GM18951 (cell line): ENCODE results near the gene MPG.

Source experiments
- POLR2A ChIP-seq: IDR thresholded peaks from 4 replicates; pipeline ENCODE4 v1.6.1; 2011; ENCODE audit warnings: mild to moderate bottlenecking; ENCODE audit not compliant: insufficient read length, insufficient read depth; ENCODE audit errors: extremely low read depth
- in situ Hi-C: fragments of 300-500 bp; cut with MboI; formaldehyde crosslinking; loops from one replicate; pipeline ENCODE4 v1.12.0; 2022; ENCODE audit warnings: low sequenced_read_pairs, mixed read lengths, inconsistent platforms; ENCODE audit not compliant: unreplicated experiment

MPG gene

DNA sequence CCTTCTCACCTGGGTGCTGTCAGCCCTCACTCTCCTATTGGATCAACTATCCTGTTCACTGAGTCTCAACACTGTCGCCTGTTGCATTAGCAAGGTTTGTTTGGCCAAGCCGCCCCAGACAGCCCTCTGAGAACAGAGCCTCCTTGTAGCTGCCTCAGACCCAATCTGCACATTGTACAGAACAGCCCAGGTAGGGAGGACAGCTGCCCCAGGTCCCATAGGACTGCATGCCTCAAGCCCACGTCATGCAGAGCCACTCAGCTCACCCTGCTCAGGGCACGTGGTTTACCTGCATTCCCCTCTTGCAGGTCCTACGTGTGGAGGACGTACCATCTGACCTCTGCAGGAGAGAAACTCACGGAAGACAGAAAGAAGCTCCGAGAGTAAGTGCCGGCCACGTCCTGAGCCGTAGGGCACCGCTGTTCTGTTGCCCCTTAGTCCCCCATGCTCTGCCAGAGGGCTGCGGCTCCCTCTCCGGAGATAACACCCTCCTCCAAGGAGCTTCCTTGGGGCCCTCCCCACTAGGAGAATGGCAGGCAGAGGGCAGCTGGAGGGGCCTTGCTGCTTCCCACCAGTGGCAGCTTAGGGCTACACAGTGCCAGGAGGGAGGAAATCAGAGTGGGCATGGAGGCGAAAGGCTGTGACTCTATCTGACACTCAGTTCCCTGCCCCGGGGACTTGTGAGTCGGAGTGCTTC, 21.6 kb upstream of the MPG start:
- no peak for TF ChIP-seq POLR2A
- in situ Hi-C loops: no loop called here

DNA sequence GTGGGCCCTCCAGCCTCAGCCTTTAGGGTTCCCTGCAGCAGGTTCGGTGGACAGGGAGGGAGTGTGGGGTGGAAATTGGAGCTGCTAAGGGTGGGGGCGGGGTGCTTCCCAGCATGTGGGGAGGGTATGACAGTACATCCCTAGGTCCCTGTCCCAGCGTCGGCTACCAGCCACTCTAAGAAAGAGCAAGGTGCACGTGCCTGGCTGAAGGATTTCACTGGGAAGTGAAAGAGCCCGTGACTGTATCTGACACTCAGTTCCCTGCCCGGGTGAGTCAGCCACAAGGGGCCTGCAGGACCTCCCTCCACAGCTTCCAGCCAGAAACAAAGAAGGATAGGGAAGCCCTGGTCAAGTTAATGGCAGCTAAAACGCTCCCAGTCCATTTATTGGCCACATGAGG, 20.3 kb upstream of the MPG start:
- in situ Hi-C loops: no loop called here
- no peak for TF ChIP-seq POLR2A

DNA sequence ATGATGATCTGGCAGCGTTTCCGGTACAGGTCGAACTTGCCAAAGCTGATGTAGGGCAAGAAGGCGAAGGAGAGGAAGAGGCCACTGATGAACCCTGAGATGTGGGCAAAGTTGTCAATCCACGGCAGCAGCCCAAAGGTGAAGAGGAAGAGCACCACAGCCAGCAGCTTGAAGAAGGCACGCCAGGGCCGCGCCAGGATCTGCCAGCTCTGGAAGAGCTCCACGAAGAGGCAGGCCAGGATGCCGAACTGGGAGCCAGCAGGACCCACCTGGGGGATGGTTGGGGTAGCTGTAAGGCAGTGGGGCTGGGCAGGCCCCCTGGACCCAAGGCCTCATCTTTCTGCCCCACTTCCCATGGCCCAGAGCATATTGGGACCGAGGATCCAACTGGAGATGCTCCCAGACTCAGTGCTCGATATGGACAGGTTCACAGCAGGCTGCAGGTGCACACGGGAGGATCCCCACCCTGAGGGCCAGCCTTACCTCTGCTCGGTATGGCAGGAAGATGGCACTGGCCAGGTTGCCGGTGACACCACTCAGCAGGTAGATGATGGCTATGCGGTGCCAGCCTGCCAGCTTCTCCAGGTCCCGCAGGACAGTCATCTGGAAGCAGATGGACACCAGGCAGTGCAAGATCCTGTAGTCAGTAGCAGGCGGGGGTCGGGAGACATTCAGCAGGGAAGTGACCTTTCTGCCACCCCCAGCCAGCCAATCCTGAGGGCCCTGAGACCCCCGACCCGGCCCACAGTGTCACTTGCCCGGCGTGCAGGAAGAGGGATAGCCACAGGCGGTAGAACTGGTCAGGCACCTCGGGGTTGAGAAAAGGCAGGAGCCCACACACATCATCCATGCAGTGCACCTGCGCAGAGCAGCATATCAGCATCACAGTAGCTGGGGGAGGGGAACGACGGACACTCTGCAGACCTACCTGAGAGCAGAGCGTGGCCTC, 19.3 kb upstream of the MPG start:
- in situ Hi-C loops: no loop called here
- TF ChIP-seq POLR2A: no peak

GRCh38 chr16:59440-60059, 18.5 kb upstream of the MPG start:
- in situ Hi-C loops: no loop called here
- no peak for TF ChIP-seq POLR2A

- TF ChIP-seq POLR2A: no peak
- in situ Hi-C loops: no loop called here
These were observed 17.9 kb upstream of the MPG start for GRCh38 chr16:60166-60565.

GRCh38 chr16:60929-61878, 16.8 kb upstream of the MPG start:
- in situ Hi-C loops: no loop called here
- no peak for TF ChIP-seq POLR2A

DNA sequence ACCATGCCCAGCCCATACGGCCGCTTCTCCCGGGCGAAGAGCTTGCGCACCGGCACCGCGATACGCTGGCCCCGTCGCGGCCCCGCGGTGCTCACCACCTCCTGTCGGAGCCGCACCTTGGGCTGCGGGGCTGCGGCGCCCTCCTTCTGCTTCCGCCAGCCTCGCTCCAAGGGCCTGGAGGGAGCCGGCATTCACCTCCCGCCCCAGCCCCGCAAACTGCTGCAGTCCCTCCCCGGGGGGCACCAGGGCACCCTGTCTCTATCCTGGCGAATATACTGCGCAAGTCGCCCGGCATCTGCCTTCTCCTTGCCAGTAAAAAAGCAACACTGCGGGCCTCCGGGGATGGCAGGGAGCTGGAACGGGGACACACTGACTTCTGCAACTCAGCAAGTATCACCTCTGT, 16.1 kb upstream of the MPG start:
- no peak for TF ChIP-seq POLR2A
- in situ Hi-C loops: no loop called here

DNA sequence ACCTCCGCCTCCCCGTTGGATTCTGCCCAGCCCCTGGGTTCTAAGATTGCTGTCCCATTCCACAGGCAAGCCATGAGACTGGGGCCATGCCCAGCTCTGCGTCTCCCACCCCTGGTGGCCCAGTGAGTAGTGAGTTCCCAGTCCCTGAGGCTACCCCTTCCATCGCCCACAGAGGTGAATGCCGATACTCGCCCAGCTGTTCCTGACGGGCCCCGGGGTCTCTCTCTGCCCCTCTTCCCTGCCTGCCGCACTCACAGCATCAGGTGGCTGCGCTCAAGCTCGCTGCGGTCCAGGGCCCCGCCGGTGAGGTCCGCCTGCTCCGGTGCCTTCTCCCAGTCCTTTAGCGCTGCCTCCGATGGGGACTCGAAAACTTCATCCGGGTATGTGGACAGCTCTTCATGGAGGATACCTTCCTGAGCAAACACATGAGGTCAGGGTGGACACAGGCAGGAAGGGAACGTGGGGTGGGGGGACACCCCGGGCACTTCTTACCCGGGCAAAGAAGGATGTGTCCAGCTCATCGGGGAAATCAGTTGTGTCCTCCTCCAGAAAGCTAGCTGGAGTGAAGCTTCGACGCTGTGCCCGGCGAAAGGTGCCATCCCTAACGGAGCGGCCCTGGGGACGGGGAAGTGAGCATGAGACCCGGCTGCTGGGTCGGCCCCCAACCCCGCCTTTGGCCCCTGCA, 15.6 kb upstream of the MPG start:
- no peak for TF ChIP-seq POLR2A
- in situ Hi-C loops: no loop called here

GRCh38 chr16:62968-63391, 15.0 kb upstream of the MPG start:
- in situ Hi-C loops: no loop called here
- TF ChIP-seq POLR2A: no peak

GRCh38 chr16:63466-63865, 14.6 kb upstream of the MPG start:
- no peak for TF ChIP-seq POLR2A
- in situ Hi-C loops: no loop called here

DNA sequence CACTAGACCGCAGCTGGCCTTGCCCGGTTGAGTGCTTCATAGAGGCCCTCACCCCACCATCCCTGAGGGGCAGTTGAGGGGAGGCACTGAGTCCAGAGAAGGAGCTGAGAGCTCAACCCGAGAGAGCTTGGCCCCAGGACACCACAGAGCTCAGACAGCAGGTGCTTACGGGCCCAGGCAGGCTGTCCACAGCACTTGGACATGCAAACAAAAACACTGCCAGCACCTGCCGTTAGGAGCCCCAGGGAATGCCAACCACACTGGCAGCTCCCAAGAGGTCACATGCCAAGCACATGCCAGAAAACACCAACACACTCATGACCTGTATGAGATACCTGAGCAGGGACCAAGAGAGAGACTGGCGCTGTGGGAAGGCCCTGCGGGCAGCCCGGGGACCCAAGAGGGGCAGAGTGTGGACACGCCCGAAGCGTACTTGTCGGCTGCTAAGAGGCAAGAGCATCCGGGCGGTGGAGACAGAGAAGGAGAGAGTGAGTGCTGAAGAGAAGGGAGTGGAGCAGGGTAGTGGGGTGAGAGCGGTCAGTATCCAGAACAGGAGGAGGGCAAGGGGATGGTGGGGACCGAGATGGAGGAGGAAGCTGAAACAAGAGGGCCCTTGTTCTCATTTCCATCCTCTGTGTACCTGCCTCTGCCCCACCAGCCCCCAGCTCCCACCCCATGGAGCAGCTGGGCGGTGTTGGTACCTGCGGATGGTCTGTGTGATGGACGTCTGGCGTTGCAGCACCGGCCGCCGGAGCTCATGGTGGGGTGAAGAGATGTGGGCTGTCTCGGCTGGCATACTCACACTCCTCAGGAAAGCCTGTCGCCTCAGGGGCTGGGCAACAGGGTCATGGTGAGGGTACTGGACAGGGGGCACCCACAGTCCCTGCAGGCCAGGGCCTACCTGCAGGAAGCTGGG, 13.8 kb upstream of the MPG start:
- in situ Hi-C loops: no loop called here
- no peak for TF ChIP-seq POLR2A

- no peak for TF ChIP-seq POLR2A
- in situ Hi-C loops: no loop called here
These were observed 13.1 kb upstream of the MPG start for GRCh38 chr16:64914-65255.

DNA sequence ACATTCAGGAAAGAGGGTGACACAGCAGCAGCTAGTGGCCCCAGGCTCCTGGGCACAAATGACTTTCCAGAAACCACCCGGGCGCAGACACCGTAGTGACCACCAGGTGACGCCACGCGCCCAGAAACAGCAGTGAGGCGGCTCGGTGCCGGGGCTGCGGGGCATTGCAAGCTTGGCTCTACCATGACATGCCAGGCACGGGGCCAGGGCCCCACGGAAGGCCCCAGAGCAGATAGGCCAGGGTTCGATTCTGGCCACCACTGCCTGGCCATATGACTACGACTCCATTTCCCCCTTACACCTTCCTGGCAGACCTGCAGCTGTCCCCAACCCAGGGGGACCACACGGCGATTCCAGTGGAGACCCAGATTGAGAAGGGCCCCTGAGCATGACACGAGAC, 12.3 kb upstream of the MPG start:
- in situ Hi-C loops: no loop called here

More for the DNA sequence above, 12.3 kb upstream of the MPG start:
- TF ChIP-seq POLR2A: no peak
